Fibroblast of peridontal ligament (primary cell): Measurements from ENCODE around the gene DPEP1.
A peak's percentile ranks its signal among the peaks of the same experiment; 100 is the strongest.
"Not testable (repeated sequence)": the region's sequence is repeated elsewhere in the genome, so short reads cannot be mapped to it uniquely, and the experiment has no call there.

ENCODE experiments used
- DNase-seq: peaks from one replicate; pipeline ENCODE4 v3.0.0-alpha.2; 2010; ENCODE audit errors: extremely low read depth

The DPEP1 gene

GRCh38 chr16:89619840-89620239 is 6.4 kb downstream of the DPEP1 start:
- peak; percentile 46 for DNase-seq

- peak; percentile 6 for DNase-seq
Measured at GRCh38 chr16:89620406-89620841, 7.0 kb downstream of the DPEP1 start.

GRCh38 chr16:89621136-89621697 is 7.8 kb downstream of the DPEP1 start:
- DNase-seq = no peak

DNA sequence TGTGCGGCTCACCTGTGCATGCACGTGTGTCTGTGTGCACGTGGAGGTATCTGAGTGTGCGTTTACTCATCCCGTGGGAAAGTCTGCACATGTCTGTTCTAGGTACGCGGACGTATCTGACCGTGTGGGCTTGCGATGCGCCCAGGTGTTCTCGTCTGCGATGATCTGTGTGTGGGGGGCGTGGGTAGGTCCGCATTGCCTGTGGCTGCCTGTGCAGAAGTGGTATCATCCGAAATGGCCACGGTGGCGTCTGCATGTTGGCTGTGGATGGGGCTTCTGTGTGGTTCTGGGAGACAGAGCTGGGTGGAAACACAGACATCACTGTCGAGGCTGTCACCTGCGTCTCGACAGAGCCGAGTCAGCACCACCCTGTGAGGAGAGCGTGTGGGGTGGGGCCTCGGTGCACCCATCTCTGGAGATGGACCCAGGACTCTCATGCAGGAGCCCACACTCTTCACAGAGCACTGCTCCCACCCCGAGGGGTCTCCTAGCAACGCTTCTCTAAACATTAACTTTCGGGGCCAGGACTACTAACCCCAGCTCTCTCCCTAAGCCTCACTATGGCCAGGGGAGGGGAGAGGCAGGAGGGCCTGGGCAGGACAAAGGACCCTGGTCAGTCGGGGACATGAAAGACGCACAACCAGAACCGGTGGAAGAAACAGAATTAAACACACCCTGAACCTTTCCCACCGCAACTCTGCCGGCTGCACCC is 8.4 kb downstream of the DPEP1 start:
- no peak for DNase-seq

- DNase-seq = peak; percentile 5
Measured at GRCh38 chr16:89623511-89624261, 10.2 kb downstream of the DPEP1 start.

GRCh38 chr16:89624777-89625761 is 11.6 kb downstream of the DPEP1 start:
- no peak for DNase-seq

- DNase-seq = no peak
Measured at GRCh38 chr16:89629827-89630610, 16.6 kb downstream of the DPEP1 start.

- DNase-seq = peak; percentile 87
Measured at GRCh38 chr16:89633064-89633631, 19.7 kb downstream of the DPEP1 start.

DNA sequence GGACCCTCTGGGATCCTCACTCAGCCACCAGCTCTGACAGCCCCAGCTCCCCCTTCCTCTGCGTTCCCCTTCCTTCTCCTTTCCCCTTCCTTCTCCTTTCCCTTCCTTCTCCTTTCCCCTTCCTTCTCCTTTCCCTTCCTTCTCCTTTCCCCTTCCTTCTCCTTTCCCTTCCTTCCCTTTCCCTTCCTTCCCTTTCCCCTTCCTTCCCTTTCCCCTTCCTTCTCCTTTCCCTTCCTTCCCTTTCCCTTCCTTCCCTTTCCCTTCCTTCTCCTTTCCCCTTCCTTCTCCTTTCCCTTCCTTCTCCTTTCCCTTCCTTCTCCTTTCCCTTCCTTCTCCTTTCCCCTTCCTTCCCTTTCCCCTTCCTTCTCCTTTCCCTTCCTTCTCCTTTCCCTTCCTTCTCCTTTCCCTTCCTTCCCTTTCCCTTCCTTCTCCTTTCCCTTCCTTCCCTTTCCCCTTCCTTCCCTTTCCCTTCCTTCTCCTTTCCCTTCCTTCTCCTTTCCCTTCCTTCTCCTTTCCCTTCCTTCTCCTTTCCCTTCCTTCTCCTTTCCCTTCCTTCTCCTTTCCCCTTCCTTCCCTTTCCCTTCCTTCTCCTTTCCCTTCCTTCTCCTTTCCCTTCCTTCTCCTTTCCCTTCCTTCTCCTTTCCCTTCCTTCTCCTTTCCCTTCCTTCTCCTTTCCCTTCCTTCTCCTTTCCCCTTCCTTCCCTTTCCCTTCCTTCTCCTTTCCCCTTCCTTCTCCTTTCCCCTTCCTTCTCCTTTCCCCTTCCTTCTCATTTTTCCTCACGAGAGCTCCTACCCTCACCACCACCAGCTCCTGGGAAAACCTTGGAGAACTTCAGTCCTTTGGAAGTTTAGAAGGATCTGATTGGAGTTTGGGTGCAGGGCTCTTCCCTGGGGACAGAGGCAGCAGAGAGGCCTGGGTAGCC is 21.3 kb downstream of the DPEP1 start:
- not testable (repeated sequence) for DNase-seq

GRCh38 chr16:89636663-89637062 is 23.2 kb downstream of the DPEP1 start:
- no peak for DNase-seq

- no peak for DNase-seq
Measured at GRCh38 chr16:89637379-89637778, 23.9 kb downstream of the DPEP1 start.

- DNase-seq = no peak
Measured at GRCh38 chr16:89638455-89638854, 25.0 kb downstream of the DPEP1 start.

DNA sequence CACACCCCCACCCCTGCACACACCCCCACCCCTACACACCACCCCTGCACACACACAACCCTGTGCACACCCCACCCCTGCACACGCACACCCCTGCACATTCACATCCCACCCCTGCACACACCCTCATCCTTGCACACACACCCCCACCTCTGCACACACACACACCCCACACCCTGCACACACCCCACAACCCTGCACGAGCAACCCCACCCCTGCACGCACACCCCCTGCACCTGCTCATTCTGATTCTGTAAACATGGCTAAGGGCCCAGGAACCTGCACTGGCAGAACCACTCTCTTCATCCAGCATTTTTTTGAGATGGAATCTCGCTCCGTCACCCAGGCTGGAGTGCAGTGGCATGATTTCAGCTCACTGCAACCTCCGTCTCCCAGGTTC is 25.9 kb downstream of the DPEP1 start:
- DNase-seq = no peak

GRCh38 chr16:89641458-89642119 is 28.1 kb downstream of the DPEP1 start:
- no peak for DNase-seq

DNA sequence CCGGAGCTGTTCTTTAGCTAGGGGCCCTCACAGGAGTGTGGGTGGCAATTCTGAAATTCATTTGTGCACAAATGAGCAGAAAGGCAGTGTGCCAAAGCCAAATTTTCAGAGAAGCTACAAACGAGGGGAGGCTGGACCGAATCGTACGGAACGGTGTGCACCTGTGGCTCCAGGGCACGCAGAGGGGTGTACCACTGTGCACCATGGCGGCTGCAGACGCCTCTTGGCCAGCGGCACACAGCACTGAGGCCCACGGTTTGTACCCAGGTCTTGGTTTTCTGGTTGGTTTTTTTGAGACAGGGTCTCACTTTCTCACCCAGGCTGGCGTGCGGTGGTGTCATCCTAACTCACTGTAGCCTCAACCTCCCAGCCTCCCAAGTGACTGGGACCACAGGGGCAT is 29.1 kb downstream of the DPEP1 start:
- no peak for DNase-seq

DNA sequence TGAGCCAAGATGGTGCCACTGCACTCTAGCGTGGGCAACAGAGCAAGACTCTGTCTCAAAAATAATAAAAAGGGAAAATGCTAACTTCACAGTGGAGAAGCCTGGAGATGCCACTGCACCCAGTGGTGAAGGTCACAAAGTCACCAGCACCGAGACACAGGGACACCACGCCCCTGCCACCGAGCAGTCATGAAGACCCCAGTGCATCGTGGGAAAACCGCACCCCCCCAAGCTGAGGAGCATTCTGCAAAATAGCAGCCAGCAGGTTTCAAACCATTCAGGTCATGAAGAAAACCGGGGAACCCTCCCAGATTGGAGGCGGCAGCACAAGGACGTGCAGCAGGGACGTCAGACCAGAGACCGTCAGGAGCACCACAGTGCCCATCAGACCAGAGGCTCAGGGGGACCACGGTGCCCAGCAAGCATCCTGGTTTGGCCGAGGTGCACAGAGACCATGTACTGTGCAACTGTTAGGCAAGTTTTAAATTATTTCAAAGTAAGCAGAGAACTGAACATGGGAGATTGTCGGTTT is 30.4 kb downstream of the DPEP1 start:
- DNase-seq = no peak

GRCh38 chr16:89645122-89645521 is 31.7 kb downstream of the DPEP1 start:
- DNase-seq = no peak

DNA sequence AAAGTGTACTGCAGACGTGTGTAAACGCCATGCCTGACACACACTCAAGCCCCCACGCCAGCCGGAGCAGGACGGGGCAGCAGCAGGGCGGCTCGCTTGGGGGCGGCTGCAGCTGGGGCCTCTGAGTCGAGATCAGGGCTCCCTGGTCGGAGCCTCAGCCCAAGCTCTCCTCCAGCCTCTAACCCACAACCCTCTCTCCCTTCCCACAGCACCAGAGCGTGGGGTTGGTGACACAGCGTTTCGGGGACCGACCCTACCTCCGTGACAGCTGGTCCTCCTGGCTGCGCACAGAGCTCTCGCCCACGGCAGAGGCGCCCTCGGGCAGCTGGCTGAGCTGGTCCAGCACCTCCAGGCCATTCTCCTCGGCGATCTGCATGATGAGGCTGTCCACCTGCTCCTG is 32.8 kb downstream of the DPEP1 start:
- no peak for DNase-seq

DNA sequence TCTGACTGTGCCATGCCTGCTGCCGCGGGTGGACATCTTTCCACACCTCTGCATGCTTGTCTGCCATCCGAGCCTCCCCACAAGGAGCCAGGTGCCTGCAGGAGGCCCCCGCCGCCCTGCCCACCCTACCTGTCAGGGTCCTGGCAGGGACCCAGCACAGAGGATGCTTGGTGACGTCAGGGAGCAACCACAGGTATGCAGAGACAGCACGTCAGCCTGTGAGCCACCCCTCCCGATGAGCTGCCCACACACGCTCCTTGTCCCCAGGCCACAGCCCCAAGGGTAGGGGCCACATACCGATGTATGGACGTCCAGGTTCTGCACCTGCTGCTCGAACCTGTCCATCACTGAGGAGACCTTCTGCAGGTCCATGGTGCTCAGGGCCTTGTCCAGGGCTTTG is 33.5 kb downstream of the DPEP1 start:
- no peak for DNase-seq
